B cell (primary cell): ENCODE data around the gene MRTFA.

Experiments
- EZH2 ChIP-seq: IDR thresholded peaks from 2 replicates; pipeline ENCODE4 v1.6.1; 2012; ENCODE audit warnings: borderline replicate concordance, low read depth, mild to moderate bottlenecking, moderate library complexity, low read length; ENCODE audit not compliant: insufficient read depth, poor library complexity, severe bottlenecking
- TF ChIP-seq, protein P1 (sequence below): fragments of 200-600 bp; IDR thresholded peaks from one replicate; pipeline ENCODE4 v1.8.0; 2022; ENCODE audit warnings: antibody characterized with exemption, mild to moderate bottlenecking

GRCh38 chr22:40509401-40510134 lies 127.0 kb downstream of the MRTFA start:
- TF ChIP-seq, protein P1, sequence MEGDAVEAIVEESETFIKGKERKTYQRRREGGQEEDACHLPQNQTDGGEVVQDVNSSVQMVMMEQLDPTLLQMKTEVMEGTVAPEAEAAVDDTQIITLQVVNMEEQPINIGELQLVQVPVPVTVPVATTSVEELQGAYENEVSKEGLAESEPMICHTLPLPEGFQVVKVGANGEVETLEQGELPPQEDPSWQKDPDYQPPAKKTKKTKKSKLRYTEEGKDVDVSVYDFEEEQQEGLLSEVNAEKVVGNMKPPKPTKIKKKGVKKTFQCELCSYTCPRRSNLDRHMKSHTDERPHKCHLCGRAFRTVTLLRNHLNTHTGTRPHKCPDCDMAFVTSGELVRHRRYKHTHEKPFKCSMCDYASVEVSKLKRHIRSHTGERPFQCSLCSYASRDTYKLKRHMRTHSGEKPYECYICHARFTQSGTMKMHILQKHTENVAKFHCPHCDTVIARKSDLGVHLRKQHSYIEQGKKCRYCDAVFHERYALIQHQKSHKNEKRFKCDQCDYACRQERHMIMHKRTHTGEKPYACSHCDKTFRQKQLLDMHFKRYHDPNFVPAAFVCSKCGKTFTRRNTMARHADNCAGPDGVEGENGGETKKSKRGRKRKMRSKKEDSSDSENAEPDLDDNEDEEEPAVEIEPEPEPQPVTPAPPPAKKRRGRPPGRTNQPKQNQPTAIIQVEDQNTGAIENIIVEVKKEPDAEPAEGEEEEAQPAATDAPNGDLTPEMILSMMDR: no peak
- no peak for TF ChIP-seq EZH2
